HepG2 (cell line): Measurements from ENCODE around the gene RREB1. TPM values are rescaled to one million over a fixed set of nuclear protein-coding genes. Genes with fewer than 3 reads are reported as not detected.
A peak's percentile ranks its signal among the peaks of the same experiment; 100 is the strongest.

ENCODE experiments used
- FOXK1 ChIP-seq: sonication (generic); formaldehyde crosslinking; IDR thresholded peaks from 2 replicates; pipeline ENCODE4 v1.4.0; 2020; ENCODE audit warnings: low read depth, missing genetic modification reagents, borderline replicate concordance
- ISL2 ChIP-seq: sonication (generic); formaldehyde crosslinking; IDR thresholded peaks from 2 replicates; pipeline ENCODE4 v1.5.0; 2020; ENCODE audit warnings: missing genetic modification reagents
- KLF13 ChIP-seq: sonication (generic); formaldehyde crosslinking; IDR thresholded peaks from 2 replicates; pipeline ENCODE4 v1.4.0; 2020; ENCODE audit warnings: mild to moderate bottlenecking, missing genetic modification reagents
- MYNN ChIP-seq: sonication (generic); formaldehyde crosslinking; IDR thresholded peaks from 2 replicates; pipeline ENCODE4 v1.4.0; 2020; ENCODE audit warnings: mild to moderate bottlenecking, low read depth, missing genetic modification reagents
- NFYC ChIP-seq: IDR thresholded peaks from 2 replicates; pipeline ENCODE4 v1.6.1; 2016; ENCODE audit warnings: missing genetic modification reagents, missing compliant biosample characterization
- PBX2 ChIP-seq: IDR thresholded peaks from 2 replicates; pipeline ENCODE4 v1.6.1; 2016; ENCODE audit warnings: control low read depth
- PHF21A ChIP-seq: sonication (generic); formaldehyde crosslinking; IDR thresholded peaks from 2 replicates; pipeline ENCODE4 v1.5.0; 2020; ENCODE audit warnings: mild to moderate bottlenecking, missing genetic modification reagents
- PHF5A ChIP-seq: IDR thresholded peaks from one replicate; pipeline ENCODE4 v1.6.1; 2018; ENCODE audit warnings: low read depth, missing genetic modification reagents; ENCODE audit not compliant: unreplicated experiment
- SOX5 ChIP-seq: IDR thresholded peaks from 2 replicates; pipeline ENCODE4 v1.6.1; 2016; ENCODE audit warnings: borderline replicate concordance
- SYNCRIP ChIP-seq: fragments of 200-400 bp; formaldehyde crosslinking; IDR thresholded peaks from 2 replicates; pipeline ENCODE4 v1.6.1; 2018; ENCODE audit warnings: mild to moderate bottlenecking, low read depth, low read length; ENCODE audit not compliant: insufficient read depth
- TGIF2 ChIP-seq: IDR thresholded peaks from 2 replicates; pipeline ENCODE4 v1.6.1; 2016; ENCODE audit warnings: control low read depth, missing compliant biosample characterization
- THRA ChIP-seq: sonication (generic); formaldehyde crosslinking; IDR thresholded peaks from 2 replicates; pipeline ENCODE4 v1.4.0; 2020; ENCODE audit warnings: missing genetic modification reagents, borderline replicate concordance
- ZBTB7A ChIP-seq: sonication (generic); formaldehyde crosslinking; IDR thresholded peaks from 2 replicates; pipeline ENCODE4 v1.8.0; 2022; ENCODE audit warnings: mild to moderate bottlenecking, missing genetic modification reagents
- ZC3H13 ChIP-seq: sonication (generic); formaldehyde crosslinking; IDR thresholded peaks from 2 replicates; pipeline ENCODE4 v1.8.1; 2023; ENCODE audit warnings: mild to moderate bottlenecking, missing genetic modification reagents, moderate library complexity
- ZNF598 ChIP-seq: sonication (generic); formaldehyde crosslinking; IDR thresholded peaks from 2 replicates; pipeline ENCODE4 v1.5.1; 2020; ENCODE audit warnings: mild to moderate bottlenecking, missing genetic modification reagents, borderline replicate concordance
- ZNF616 ChIP-seq: sonication (generic); formaldehyde crosslinking; IDR thresholded peaks from 2 replicates; pipeline ENCODE4 v1.5.0; 2020; ENCODE audit warnings: low read depth, mild to moderate bottlenecking, missing genetic modification reagents
- ZNF775 ChIP-seq: sonication (generic); formaldehyde crosslinking; IDR thresholded peaks from 2 replicates; pipeline ENCODE4 v1.4.0; 2020; ENCODE audit warnings: missing genetic modification reagents, mild to moderate bottlenecking, moderate library complexity, borderline replicate concordance
- ZNF792 ChIP-seq: IDR thresholded peaks from 2 replicates; pipeline ENCODE4 v1.6.1; 2016
- ZNF850 ChIP-seq: sonication (generic); formaldehyde crosslinking; conservative IDR thresholded peaks from 2 replicates; pipeline ENCODE4 v1.9.0; 2021; ENCODE audit warnings: mild to moderate bottlenecking, missing genetic modification reagents
- ZNF891 ChIP-seq: sonication (generic); formaldehyde crosslinking; IDR thresholded peaks from 2 replicates; pipeline ENCODE4 v1.5.0; 2020; ENCODE audit warnings: mild to moderate bottlenecking, missing genetic modification reagents
- polyA plus RNA-seq, 8 experiments: library from polyadenylated mRNA; depleted of rRNA in 3 of 8; stranded (reverse) in 7 of 8; unstranded in 1 of 8; fragments of >200 nt; fragmentation: Illumina TruSeq in 4 of 8; extraction: Trizol in 4 of 8; gene quantifications; 2 replicates each; pipeline versions ENCODE4 v1.2.1 to v1.2.3, GENCODE V29; 2011 to 2016; ENCODE audit warnings: low read depth in 4 of 8, missing spikeins in 1 of 8, mixed read lengths in 1 of 8; ENCODE audit not compliant: insufficient read depth in 1 of 8
- total RNA-seq, 5 experiments: library from RNA; depleted of rRNA; stranded (reverse); fragments of >200 nt; fragmentation: Illumina TruSeq; extraction: Trizol; gene quantifications; 2 replicates each; pipeline ENCODE4 v1.2.3, GENCODE V29; 2016; ENCODE audit warnings: low read depth in 1 of 5
- TF ChIP-seq, protein P1 (sequence below): sonication (generic); formaldehyde crosslinking; IDR thresholded peaks from 2 replicates; pipeline ENCODE4 v1.4.0; 2020; ENCODE audit warnings: missing genetic modification reagents, borderline replicate concordance
- TF ChIP-seq, protein P2 (sequence below): sonication (generic); formaldehyde crosslinking; IDR thresholded peaks from 2 replicates; pipeline ENCODE4 v1.5.0; 2020; ENCODE audit warnings: missing genetic modification reagents, mild to moderate bottlenecking, borderline replicate concordance
- TF ChIP-seq, protein P3 (sequence below): sonication (generic); formaldehyde crosslinking; IDR thresholded peaks from 2 replicates; pipeline ENCODE4 v1.4.0; 2020; ENCODE audit warnings: mild to moderate bottlenecking, low read depth, missing genetic modification reagents

Gene RREB1
- total and polyA plus RNA-seq, 2 of the 13 experiments (the other 11 are each of a cell fraction or from before 2014, with no cell fraction given) = 6.1 to 23.2 TPM

- TF ChIP-seq, protein P1, sequence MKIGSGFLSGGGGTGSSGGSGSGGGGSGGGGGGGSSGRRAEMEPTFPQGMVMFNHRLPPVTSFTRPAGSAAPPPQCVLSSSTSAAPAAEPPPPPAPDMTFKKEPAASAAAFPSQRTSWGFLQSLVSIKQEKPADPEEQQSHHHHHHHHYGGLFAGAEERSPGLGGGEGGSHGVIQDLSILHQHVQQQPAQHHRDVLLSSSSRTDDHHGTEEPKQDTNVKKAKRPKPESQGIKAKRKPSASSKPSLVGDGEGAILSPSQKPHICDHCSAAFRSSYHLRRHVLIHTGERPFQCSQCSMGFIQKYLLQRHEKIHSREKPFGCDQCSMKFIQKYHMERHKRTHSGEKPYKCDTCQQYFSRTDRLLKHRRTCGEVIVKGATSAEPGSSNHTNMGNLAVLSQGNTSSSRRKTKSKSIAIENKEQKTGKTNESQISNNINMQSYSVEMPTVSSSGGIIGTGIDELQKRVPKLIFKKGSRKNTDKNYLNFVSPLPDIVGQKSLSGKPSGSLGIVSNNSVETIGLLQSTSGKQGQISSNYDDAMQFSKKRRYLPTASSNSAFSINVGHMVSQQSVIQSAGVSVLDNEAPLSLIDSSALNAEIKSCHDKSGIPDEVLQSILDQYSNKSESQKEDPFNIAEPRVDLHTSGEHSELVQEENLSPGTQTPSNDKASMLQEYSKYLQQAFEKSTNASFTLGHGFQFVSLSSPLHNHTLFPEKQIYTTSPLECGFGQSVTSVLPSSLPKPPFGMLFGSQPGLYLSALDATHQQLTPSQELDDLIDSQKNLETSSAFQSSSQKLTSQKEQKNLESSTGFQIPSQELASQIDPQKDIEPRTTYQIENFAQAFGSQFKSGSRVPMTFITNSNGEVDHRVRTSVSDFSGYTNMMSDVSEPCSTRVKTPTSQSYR = no peak
- no peak for TF ChIP-seq KLF13 (CRISPR knock-in tag)
- no peak for TF ChIP-seq ZBTB7A (CRISPR knock-in tag)
- TF ChIP-seq PHF21A = peak; percentile 10; the same call in 1 of the 2 replicates
- no peak for TF ChIP-seq ZNF792 (CRISPR knock-in tag)
- peak; percentile 76; the same call in 1 of the 2 replicates for TF ChIP-seq SOX5 (CRISPR knock-in tag)
- no peak for TF ChIP-seq ZC3H13 (CRISPR knock-in tag)
- TF ChIP-seq, protein P2, sequence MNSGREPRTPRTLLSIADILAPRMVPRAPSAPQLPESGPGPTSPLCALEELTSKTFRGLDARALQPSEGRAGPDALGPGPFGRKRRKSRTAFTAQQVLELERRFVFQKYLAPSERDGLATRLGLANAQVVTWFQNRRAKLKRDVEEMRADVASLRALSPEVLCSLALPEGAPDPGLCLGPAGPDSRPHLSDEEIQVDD (CRISPR knock-in tag) = no peak
- TF ChIP-seq ZNF850 = no peak
- TF ChIP-seq ZNF598 (CRISPR knock-in tag) = no peak
- no peak for TF ChIP-seq ZNF891 (CRISPR knock-in tag)
- no peak for TF ChIP-seq ZNF775 (CRISPR knock-in tag)
- TF ChIP-seq ISL2 (CRISPR knock-in tag) = peak; percentile 85
- no peak for TF ChIP-seq MYNN (CRISPR knock-in tag)
- TF ChIP-seq NFYC = peak; percentile 49
- no peak for TF ChIP-seq SYNCRIP
- TF ChIP-seq PBX2 (CRISPR knock-in tag) = no peak
- no peak for TF ChIP-seq TGIF2
- TF ChIP-seq FOXK1 = peak; percentile 33; the same call in 1 of the 2 replicates
- TF ChIP-seq, protein P3, sequence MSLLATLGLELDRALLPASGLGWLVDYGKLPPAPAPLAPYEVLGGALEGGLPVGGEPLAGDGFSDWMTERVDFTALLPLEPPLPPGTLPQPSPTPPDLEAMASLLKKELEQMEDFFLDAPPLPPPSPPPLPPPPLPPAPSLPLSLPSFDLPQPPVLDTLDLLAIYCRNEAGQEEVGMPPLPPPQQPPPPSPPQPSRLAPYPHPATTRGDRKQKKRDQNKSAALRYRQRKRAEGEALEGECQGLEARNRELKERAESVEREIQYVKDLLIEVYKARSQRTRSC (CRISPR knock-in tag) = no peak
- peak; percentile 71 for TF ChIP-seq THRA
- no peak for TF ChIP-seq PHF5A
- no peak for TF ChIP-seq ZNF616 (CRISPR knock-in tag)
These were observed 32.2 kb downstream of the RREB1 start (continued) for GRCh38 chr6:7139835-7140470.
